Pancreas (tissue), 10 donors: ENCODE data around the gene TFPI. TPM values are rescaled to one million over a fixed set of nuclear protein-coding genes. Genes with fewer than 3 reads are reported as not detected.
A peak's percentile ranks its signal among the peaks of the same experiment; 100 is the strongest.

ENCODE experiments used
- ATAC-seq, 4 donors: fragments of 200-7000 bp; cut with Tn5 transposase; one replicate each; pipeline versions ENCODE4 v1.8.0 to v1.9.1; 2020; ENCODE audit warnings: mild to moderate bottlenecking in 4 of 4, moderate library complexity in 4 of 4
- DNase-seq, 6 donors: peaks; one replicate each; pipeline ENCODE4 v3.0.0-alpha.2; 2020
- FAIRE-seq: peaks from 2 replicates; lab custom pipeline; 2012; peaks lifted over from hg19 to GRCh38; lab: Jason Lieb, UNC
- H3K27ac ChIP-seq, 4 donors: fragments of 200-600 bp; sonication (generic); 1 replicate in 3 of 4; 2 replicates in 1 of 4; pipeline versions ENCODE4 v1.5.0 to v1.8.0; 2020
- H3K27me3 ChIP-seq, 4 donors: fragments of 200-600 bp; one replicate each; pipeline ENCODE4 v1.8.0; 2021
- H3K36me3 ChIP-seq, 3 donors: fragments of 200-600 bp; sonication (generic) in 1 of 3; one replicate each; pipeline versions ENCODE4 v1.5.0 to v1.8.0; 2020 to 2021
- H3K4me1 ChIP-seq, 3 donors: fragments of 200-600 bp; one replicate each; pipeline ENCODE4 v1.8.0; 2021
- H3K4me3 ChIP-seq, 4 donors: fragments of 200-600 bp; sonication (generic) in 2 of 4; one replicate each; pipeline versions ENCODE4 v1.5.0 to v1.8.0; 2020 to 2021
- H3K9me3 ChIP-seq, 4 donors: fragments of 200-600 bp; one replicate each; pipeline ENCODE4 v1.8.0; 2021
- CTCF ChIP-seq, 4 donors: fragments of 200-600 bp; sonication (generic) in 3 of 4; IDR thresholded peaks; one replicate each; pipeline versions ENCODE4 v1.5.0 to v1.8.0; 2021; ENCODE audit warnings: antibody characterized with exemption in 4 of 4
- WGBS, 2 donors: extraction: QIAGEN DNeasy Blood & Tissue Kit; methylation state at CpG; one replicate each; pipeline ENCODE4 v1.1.7; 2013; 5-methylcytosine and 5-hydroxymethylcytosine counted together
- intact Hi-C, 3 donors: fragments of 100-400 bp; cut with DNase I; formaldehyde crosslinking; loops; one replicate each; pipeline versions ENCODE4 v1.11.1 to v1.14.2; 2022
- polyA plus RNA-seq, 2 donors: library from polyadenylated mRNA; stranded (reverse); fragments of 200-250 nt; gene quantifications; one replicate each; pipeline ENCODE4 v1.2.3, GENCODE V29; 2013
- total RNA-seq, 6 donors: library from RNA; stranded (reverse); fragmentation: NEBNext Ultra II Directional in 4 of 6; extraction: Animal tissue kit (Norgen Biotek cat#: 25700) in 4 of 6; gene quantifications; one replicate each; pipeline versions ENCODE4 v1.2.1 to v1.2.4, GENCODE V29; 2021 to 2023
- donor health status: healthy with polysubstance abuse.
- donor health status: DM: no; HTN: no; CAD: no; lungs with moderate emphysema.
- donor health status: DM: no; HTN: no; CAD: no.
- donor health status: control.
- donor health status: control.
- donor health status: Bipolar disorder and iron deficiency.
- donor health status: DM: yes; HTN: yes; CAD: no.
- donor health status: DM: no; HTN: no; CAD: no.
- donor health status: DM: no; HTN: no; CAD: no.
- donor health status: DM: yes; HTN: yes; CAD: no.

Gene TFPI
- total and polyA plus RNA-seq, 8 donors, result 7.9 to 25.8 (median 18.3) TPM

GRCh38 chr2:187461294-187462261 is 92.7 kb downstream of the TFPI start:
- Histone ChIP-seq H3K9me3 (no peaks in the 10 kb centered on the region), H3K27ac (no peak overlapping the region), H3K36me3 (no peaks in the 10 kb centered on the region), H3K4me1 (peaks cover 0 to 4% (median 0%) of the 10 kb centered on the region in 3 donors), H3K4me3 (peak overlapping the region in 2 of 4 donors; percentile 18 to 35), H3K27me3 (no peaks in the 10 kb centered on the region)
- DNase-seq (peak; percentile 22 to 61 (median 40)), FAIRE-seq (no peak), ATAC-seq (peak; percentile 84 to 96 (median 90))
- TF ChIP-seq CTCF (IDR thresholded peaks at IDR 0.05), result no peak
- intact Hi-C loops, result no loop called here
- WGBS, 2 donors, result 53 to 59% methylated on average over 28 of the region's 28 CpGs

GRCh38 chr2:187459256-187459655 is 95.0 kb downstream of the TFPI start:
- ATAC-seq, result no peak
- 75 to 78% methylated on average over 2 of the region's 2 CpGs for WGBS, 2 donors
- no peak for FAIRE-seq
- no peak for TF ChIP-seq CTCF (IDR thresholded peaks at IDR 0.05)
- no peak for DNase-seq
- H3K9me3 ChIP-seq, result no peaks in the 10 kb centered on the region
- no peaks in the 10 kb centered on the region for H3K27me3 ChIP-seq
- no peak overlapping the region for H3K4me3 ChIP-seq
- intact Hi-C loops, result loop anchor here in 2 of 3 donors (10.0 kb wide), 2 partner anchors 594 to 604 kb away; no protein-coding TSS in a partner anchor
- no peaks in the 10 kb centered on the region for H3K4me1 ChIP-seq
- H3K36me3 ChIP-seq, result no peaks in the 10 kb centered on the region
- no peak overlapping the region for H3K27ac ChIP-seq

GRCh38 chr2:187453078-187453641 is 101.1 kb downstream of the TFPI start:
- FAIRE-seq, result peak; percentile 92
- intact Hi-C loops, result loop anchor here in 2 of 3 donors (10.0 kb wide), 2 partner anchors 588 to 598 kb away; no protein-coding TSS in a partner anchor
- 58 to 78% methylated on average over 1 of the region's 1 CpG for WGBS, 2 donors
- Histone ChIP-seq H3K4me1 (no peaks in the 10 kb centered on the region), H3K9me3 (no peaks in the 10 kb centered on the region), H3K27me3 (no peaks in the 10 kb centered on the region), H3K36me3 (no peaks in the 10 kb centered on the region), H3K4me3 (no peak overlapping the region), H3K27ac (no peak overlapping the region)
- no peak for TF ChIP-seq CTCF (IDR thresholded peaks at IDR 0.05)
- ATAC-seq, result peak in 1 of 4 donors; percentile 56
- no peak for DNase-seq

- FAIRE-seq (no peak), ATAC-seq (no peak), DNase-seq (no peak)
- Histone ChIP-seq H3K9me3 (no peaks in the 10 kb centered on the region), H3K27me3 (no peaks in the 10 kb centered on the region), H3K4me1 (no peaks in the 10 kb centered on the region), H3K27ac (no peak overlapping the region), H3K36me3 (no peaks in the 10 kb centered on the region), H3K4me3 (no peak overlapping the region)
- TF ChIP-seq CTCF (IDR thresholded peaks at IDR 0.05), result no peak
- intact Hi-C loops, result loop anchor here in 2 of 3 donors (10.0 kb wide), 2 partner anchors 587 to 597 kb away; no protein-coding TSS in a partner anchor
These were observed 102.7 kb downstream of the TFPI start for GRCh38 chr2:187451510-187451909.
